ENCODE measurements around the gene ATAD3C. TPM values are rescaled to one million over a fixed set of nuclear protein-coding genes. Genes with fewer than 3 reads are reported as not detected.
A peak's percentile ranks its signal among the peaks of the same experiment; 100 is the strongest.
"Not testable (repeated sequence)": the region's sequence is repeated elsewhere in the genome, so short reads cannot be mapped to it uniquely, and the experiment has no call there.

ATAD3C gene
- total RNA-seq, 5 donors from 2014 or later (not counting 1 experiment from before 2014, with no cell fraction given) = 0.59 to 3.1 (median 1.4) TPM

- not testable (repeated sequence) for H3K4me3 ChIP-seq (ENCODE audit: control insufficient read depth in 1 of 2, extremely low read depth in 1 of 2, low read length in 1 of 2); H3K9me3 Mint-ChIP-seq; H3K27me3 Mint-ChIP-seq; ATAC-seq (replicated peaks in 1 of 4); H3K9me3 ChIP-seq; H3K27ac Mint-ChIP-seq; H3K27ac ChIP-seq (ENCODE audit: low read length); H3K27me3 ChIP-seq (replicated peaks in 1 of 2; ENCODE audit: control insufficient read depth in 2 of 2, extremely low read depth in 1 of 2, insufficient read depth in 2 of 2, low read length in 1 of 2); DNase-seq
- ChIA-PET CTCF (interaction anchor here in 1 of 2 donors (0.6 kb wide), 1 partner anchor 87 kb away, joined by 3 read pairs; no protein-coding TSS in a partner anchor), POLR2A (interaction anchor here in 1 of 2 donors (0.7 kb wide), 1 partner anchor 28 kb away, joined by 4 read pairs; the partner anchor contains the start of gene AURKAIP1)
- Histone ChIP-seq H3K4me1 (ENCODE audit: control insufficient read depth in 1 of 2, extremely low read depth in 1 of 2, insufficient read depth in 2 of 2, low read length in 2 of 2) (peaks cover 23 to 56% of the 10 kb centered on the region in 2 experiments), H3K36me3 (ENCODE audit: control insufficient read depth in 2 of 2, extremely low read depth in 1 of 2, insufficient read depth in 1 of 2, low read length in 1 of 2) (peaks cover 14 to 51% of the 10 kb centered on the region in 2 donors)
- peak overlapping the region in 2 of 3 donors; percentile 17 to 34 for H3K4me3 Mint-ChIP-seq
- peaks cover 27% of the 10 kb centered on the region for H3K36me3 Mint-ChIP-seq
- 89% methylated on average over 3 of the region's 9 CpGs for WGBS (ENCODE audit: insufficient coverage)
- peaks cover 45 to 66% (median 52%) of the 10 kb centered on the region in 3 donors for H3K4me1 Mint-ChIP-seq
Measured at GRCh38 chr1:1402901-1403392, 46.5 kb upstream of the ATAD3C start.

GRCh38 chr1:1403653-1404052 lies 45.8 kb upstream of the ATAD3C start:
- H3K36me3 ChIP-seq (ENCODE audit: control insufficient read depth in 2 of 2, extremely low read depth in 1 of 2, insufficient read depth in 1 of 2, low read length in 1 of 2) = peaks cover 14 to 50% of the 10 kb centered on the region in 2 donors
- no peaks in the 10 kb centered on the region for H3K27me3 ChIP-seq (replicated peaks in 1 of 2; ENCODE audit: control insufficient read depth in 2 of 2, extremely low read depth in 1 of 2, insufficient read depth in 2 of 2, low read length in 1 of 2)
- no peak overlapping the region for H3K4me3 ChIP-seq (ENCODE audit: control insufficient read depth in 1 of 2, extremely low read depth in 1 of 2, low read length in 1 of 2)
- peak overlapping the region in 1 of 2 donors; percentile 14 for H3K27ac Mint-ChIP-seq
- H3K27me3 Mint-ChIP-seq = no peaks in the 10 kb centered on the region
- peaks cover 27% of the 10 kb centered on the region for H3K36me3 Mint-ChIP-seq
- peaks cover 22 to 56% of the 10 kb centered on the region in 2 experiments for H3K4me1 ChIP-seq (ENCODE audit: control insufficient read depth in 1 of 2, extremely low read depth in 1 of 2, insufficient read depth in 2 of 2, low read length in 2 of 2)
- DNase-seq (no peak), ATAC-seq (replicated peaks in 1 of 4) (no peak)
- no peaks in the 10 kb centered on the region for H3K9me3 ChIP-seq
- WGBS (ENCODE audit: insufficient coverage) = 89% methylated on average over 6 of the region's 7 CpGs
- peak overlapping the region; percentile 7 to 22 (median 17) for H3K4me3 Mint-ChIP-seq
- POLR2A ChIA-PET = no interaction called here
- peaks cover 45 to 66% (median 52%) of the 10 kb centered on the region in 3 donors for H3K4me1 Mint-ChIP-seq
- H3K27ac ChIP-seq (ENCODE audit: low read length) = no peak overlapping the region
- CTCF ChIA-PET = no interaction called here
- no peaks in the 10 kb centered on the region for H3K9me3 Mint-ChIP-seq

- no peaks in the 10 kb centered on the region for H3K27me3 Mint-ChIP-seq
- peak overlapping the region; percentile 89 to 95 (median 91) for H3K4me3 Mint-ChIP-seq
- peaks cover 23% of the 10 kb centered on the region for H3K36me3 Mint-ChIP-seq
- Histone ChIP-seq H3K36me3 (ENCODE audit: control insufficient read depth in 2 of 2, extremely low read depth in 1 of 2, insufficient read depth in 1 of 2, low read length in 1 of 2) (peaks cover 7 to 41% of the 10 kb centered on the region in 2 donors), H3K4me1 (ENCODE audit: control insufficient read depth in 1 of 2, extremely low read depth in 1 of 2, insufficient read depth in 2 of 2, low read length in 2 of 2) (peaks cover 11 to 44% of the 10 kb centered on the region in 2 experiments), H3K27me3 (replicated peaks in 1 of 2; ENCODE audit: control insufficient read depth in 2 of 2, extremely low read depth in 1 of 2, insufficient read depth in 2 of 2, low read length in 1 of 2) (no peaks in the 10 kb centered on the region), H3K4me3 (ENCODE audit: control insufficient read depth in 1 of 2, extremely low read depth in 1 of 2, low read length in 1 of 2) (peak overlapping the region; percentile 76 to 85), H3K9me3 (no peaks in the 10 kb centered on the region), H3K27ac (ENCODE audit: low read length) (peak overlapping the region; percentile 67)
- peak overlapping the region; percentile 82 to 87 for H3K27ac Mint-ChIP-seq
- no peak for ATAC-seq (replicated peaks in 1 of 4)
- H3K4me1 Mint-ChIP-seq = peaks cover 31 to 57% (median 48%) of the 10 kb centered on the region in 3 donors
- DNase-seq = no peak
- WGBS (ENCODE audit: insufficient coverage) = 40% methylated on average over 34 of the region's 43 CpGs
- no peaks in the 10 kb centered on the region for H3K9me3 Mint-ChIP-seq
- CTCF ChIA-PET = no interaction called here
- POLR2A ChIA-PET = interaction anchor here in 1 of 2 donors (0.6 kb wide), 1 partner anchor 40 kb away, joined by 3 read pairs; no protein-coding TSS in a partner anchor
Measured at GRCh38 chr1:1406101-1406820, 43.2 kb upstream of the ATAD3C start.

GRCh38 chr1:1406821-1407635 lies 42.5 kb upstream of the ATAD3C start, which contains the start of gene MRPL20:
TSS of gene MRPL20 (minus strand) at chr1:1407293. CDS start at chr1:1407217, 76 bp downstream.
- Mint-ChIP-seq H3K4me3 (peak within 1 kb of the TSS; percentile 89 to 95 (median 91)), H3K27me3 (no peaks in the 10 kb centered on the region), H3K27ac (peak within 1 kb of the TSS; percentile 93 to 97), H3K36me3 (peaks cover 22% of the 10 kb centered on the region), H3K9me3 (no peaks in the 10 kb centered on the region), H3K4me1 (peaks cover 33 to 52% (median 44%) of the 10 kb centered on the region in 3 donors)
- POLR2A ChIA-PET = no interaction called here
- no peaks in the 10 kb centered on the region for H3K27me3 ChIP-seq (replicated peaks in 1 of 2; ENCODE audit: control insufficient read depth in 2 of 2, extremely low read depth in 1 of 2, insufficient read depth in 2 of 2, low read length in 1 of 2)
- H3K9me3 ChIP-seq = no peaks in the 10 kb centered on the region
- H3K36me3 ChIP-seq (ENCODE audit: control insufficient read depth in 2 of 2, extremely low read depth in 1 of 2, insufficient read depth in 1 of 2, low read length in 1 of 2) = peaks cover 4 to 34% of the 10 kb centered on the region in 2 donors
- H3K27ac ChIP-seq (ENCODE audit: low read length) = peak within 1 kb of the TSS; percentile 67
- H3K4me3 ChIP-seq (ENCODE audit: control insufficient read depth in 1 of 2, extremely low read depth in 1 of 2, low read length in 1 of 2) = peak within 1 kb of the TSS; percentile 76 to 85
- CTCF ChIA-PET = interaction anchor here in 1 of 2 donors (0.8 to 1.2 kb wide), 3 partner anchors 8 to 98 kb away, joined by 3 to 8 read pairs (median 5); partner anchors contain the start of genes AURKAIP1 and CCNL2
- DNase-seq = peak; percentile 90 to 98 (median 96)
- H3K4me1 ChIP-seq (ENCODE audit: control insufficient read depth in 1 of 2, extremely low read depth in 1 of 2, insufficient read depth in 2 of 2, low read length in 2 of 2) = peaks cover 11 to 40% of the 10 kb centered on the region in 2 experiments
- WGBS (ENCODE audit: insufficient coverage) = under 1% methylated on average over 97 of the region's 98 CpGs
- peak; percentile 95 to 97 (median 96) for ATAC-seq (replicated peaks in 1 of 4)

GRCh38 chr1:1407636-1408318 lies 41.7 kb upstream of the ATAD3C start:
- POLR2A ChIA-PET = no interaction called here
- Mint-ChIP-seq H3K36me3 (peaks cover 16% of the 10 kb centered on the region), H3K4me3 (peak overlapping the region; percentile 77 to 95 (median 89)), H3K4me1 (peaks cover 33 to 46% (median 39%) of the 10 kb centered on the region in 3 donors), H3K9me3 (peaks cover 0 to 3% (median 0%) of the 10 kb centered on the region in 3 donors), H3K27ac (peak overlapping the region; percentile 61 to 78), H3K27me3 (no peaks in the 10 kb centered on the region)
- peak in 3 of 35 experiments; percentile 7 to 26 (median 14) for DNase-seq
- Histone ChIP-seq H3K4me3 (ENCODE audit: control insufficient read depth in 1 of 2, extremely low read depth in 1 of 2, low read length in 1 of 2) (peak overlapping the region; percentile 76 to 85), H3K9me3 (no peaks in the 10 kb centered on the region), H3K27ac (ENCODE audit: low read length) (peak overlapping the region; percentile 67), H3K27me3 (replicated peaks in 1 of 2; ENCODE audit: control insufficient read depth in 2 of 2, extremely low read depth in 1 of 2, insufficient read depth in 2 of 2, low read length in 1 of 2) (no peaks in the 10 kb centered on the region), H3K4me1 (ENCODE audit: control insufficient read depth in 1 of 2, extremely low read depth in 1 of 2, insufficient read depth in 2 of 2, low read length in 2 of 2) (peaks cover 11 to 40% of the 10 kb centered on the region in 2 experiments), H3K36me3 (ENCODE audit: control insufficient read depth in 2 of 2, extremely low read depth in 1 of 2, insufficient read depth in 1 of 2, low read length in 1 of 2) (peaks cover 4 to 28% of the 10 kb centered on the region in 2 donors)
- CTCF ChIA-PET = interaction anchor here in 1 of 2 donors (0.8 to 1.2 kb wide), 3 partner anchors 9 to 97 kb away, joined by 3 to 8 read pairs (median 5); partner anchors contain the start of genes AURKAIP1 and CCNL2
- ATAC-seq (replicated peaks in 1 of 4) = peak in 3 of 4 experiments; percentile 13 to 18 (median 15)
- WGBS (ENCODE audit: insufficient coverage) = 12% methylated on average over 24 of the region's 41 CpGs
